Adrenal gland (tissue), 5 donors: Measurements from ENCODE around the gene OSGEP.

ENCODE experiments used
- CTCF ChIP-seq, 6 experiments: fragments of 450-650 bp in 4 of 6; fragments of 200-600 bp in 2 of 6; sonication (generic) in 1 of 6; IDR thresholded peaks; 1 replicate in 5 of 6; 2 replicates in 1 of 6; pipeline versions ENCODE4 v1.5.1 to v1.8.0; 2016 to 2021; ENCODE audit warnings: antibody characterized with exemption in 6 of 6, mild to moderate bottlenecking in 2 of 6, moderate library complexity in 1 of 6
- POLR2A ChIP-seq, 2 donors: fragments of 450-650 bp; IDR thresholded peaks; one replicate each; pipeline ENCODE4 v1.6.1; 2017; ENCODE audit warnings: antibody characterized with exemption in 2 of 2, mild to moderate bottlenecking in 2 of 2, moderate library complexity in 1 of 2
- donor health status: DM: no; HTN: no; CAD: no.

GRCh38 chr14:20413744-20414082 is 40.9 kb downstream of the OSGEP start:
- TF ChIP-seq CTCF (IDR thresholded peaks at IDR 0.05) (no peak), POLR2A (IDR thresholded peaks at IDR 0.05) (no peak)
